Panc1 (cell line): ENCODE data around the gene CDIPT. TPM values are rescaled to one million over a fixed set of nuclear protein-coding genes. Genes with fewer than 3 reads are reported as not detected.

Source experiments
- ATAC-seq: fragments of 200-7000 bp; cut with Tn5 transposase; 2 replicates; pipeline ENCODE4 v1.9.1; 2020; ENCODE audit warnings: mild to moderate bottlenecking, moderate library complexity
- BruUV-seq: library from RNA; stranded (reverse); fragments of 400-500 nt; replicated peaks from 2 replicates; lab custom pipeline; 2021; lab: Mats Ljungman, UMichigan
- CTCF ChIA-PET: fragments of 300-600 bp; sonication (Branson Sonifier 250); formaldehyde crosslinking; loops from one replicate; lab custom pipeline; 2022; ENCODE audit warnings: antibody characterized with exemption; lab: Charles Lee
- POLR2A ChIA-PET: fragments of 300-600 bp; sonication (Branson Sonifier 250); formaldehyde crosslinking; loops from one replicate; lab custom pipeline; 2022; ENCODE audit warnings: antibody characterized with exemption; lab: Charles Lee
- DNase-seq: peaks from one replicate; pipeline ENCODE4 v3.0.0-alpha.2; 2010; ENCODE audit warnings: low read depth, low spot score
- H3K27ac ChIP-seq: 2 replicates; pipeline ENCODE4 v1.5.1; 2011; ENCODE audit warnings: mild to moderate bottlenecking, low read length, inconsistent platforms
- H3K27me3 ChIP-seq: fragments of 200-500 bp; sonication (Bioruptor generic); 2 replicates; pipeline ENCODE4 v1.6.0; 2014; ENCODE audit warnings: low read length, inconsistent platforms; ENCODE audit not compliant: control insufficient read depth, insufficient read depth
- H3K36me3 ChIP-seq: fragments of 200-500 bp; sonication (Bioruptor generic); 2 replicates; pipeline ENCODE4 v1.5.1; 2014; ENCODE audit warnings: inconsistent platforms, mild to moderate bottlenecking, low read length, moderate library complexity; ENCODE audit not compliant: control insufficient read depth, insufficient read depth
- H3K4me1 ChIP-seq: 2 replicates; pipeline ENCODE4 v1.5.1; 2011; ENCODE audit warnings: inconsistent platforms, mild to moderate bottlenecking, low read length, moderate library complexity; ENCODE audit not compliant: control insufficient read depth, insufficient read depth
- H3K4me3 ChIP-seq, 2 experiments: 2 replicates each; pipeline ENCODE4 v1.5.1; 2011 to 2012; ENCODE audit warnings: low read depth in 2 of 2, low read length in 2 of 2, mild to moderate bottlenecking in 2 of 2, inconsistent platforms in 1 of 2, moderate library complexity in 1 of 2
- H3K9me3 ChIP-seq: fragments of 200-500 bp; sonication (Bioruptor generic); 2 replicates; pipeline ENCODE4 v1.5.1; 2014; ENCODE audit warnings: low read depth, mild to moderate bottlenecking, inconsistent platforms, low read length, moderate library complexity; ENCODE audit not compliant: control insufficient read depth, insufficient read depth
- CTCF ChIP-seq: fragments of 450-650 bp; IDR thresholded peaks from 2 replicates; pipeline ENCODE4 v1.5.1; 2017; ENCODE audit warnings: mild to moderate bottlenecking
- POLR2AphosphoS5 ChIP-seq: IDR thresholded peaks from 2 replicates; pipeline ENCODE4 v1.6.1; 2012; ENCODE audit warnings: mild to moderate bottlenecking, low read depth, low read length, moderate library complexity
- REST ChIP-seq, 2 experiments: IDR thresholded peaks; 2 replicates each; pipeline ENCODE4 v1.6.1; 2011 to 2012; ENCODE audit warnings: low read depth in 2 of 2, control low read depth in 1 of 2, low read length in 1 of 2, mild to moderate bottlenecking in 1 of 2, moderate library complexity in 1 of 2; ENCODE audit not compliant: insufficient read depth in 1 of 2
- SIN3A ChIP-seq: IDR thresholded peaks from 2 replicates; pipeline ENCODE4 v1.6.1; 2012; ENCODE audit warnings: low read depth, mild to moderate bottlenecking, low read length, moderate library complexity, borderline replicate concordance; ENCODE audit not compliant: insufficient read depth
- TCF7L2 ChIP-seq: IDR thresholded peaks from 2 replicates; pipeline ENCODE4 v1.6.1; 2011; ENCODE audit warnings: mild to moderate bottlenecking, low read depth, low read length, inconsistent platforms
- in situ Hi-C: cut with HindIII; loops from 2 replicates; pipeline ENCODE4 v1.10.0; 2016; ENCODE audit warnings: low sequenced_read_pairs, low pct_unique_long_range_greater_than_20kb
- intact Hi-C: fragments of 100-400 bp; cut with micrococcal nuclease; formaldehyde crosslinking; loops from one replicate; pipeline ENCODE4 v1.10.0; 2022; ENCODE audit not compliant: unreplicated experiment
- total RNA-seq: library from RNA; stranded (reverse); gene quantifications from one replicate; pipeline ENCODE4 v1.2.1, GENCODE V29; 2021; ENCODE audit not compliant: unreplicated experiment

CDIPT gene
- total RNA-seq, 1 experiment from 2014 or later = 71.6 TPM

GRCh38 chr16:29840240-29840639 lies 22.8 kb downstream of the CDIPT start:
- Histone ChIP-seq H3K9me3 (no peaks in the 10 kb centered on the region), H3K27me3 (no peaks in the 10 kb centered on the region), H3K27ac (no peak overlapping the region), H3K4me3 (no peak overlapping the region), H3K36me3 (no peaks in the 10 kb centered on the region; the same call in 1 of the 2 replicates), H3K4me1 (no peaks in the 10 kb centered on the region)
- CTCF ChIA-PET = interaction anchor here (0.6 to 0.7 kb wide), 2 partner anchors 8 to 9 kb away, joined by 9 read pairs; no protein-coding TSS in a partner anchor
- in situ Hi-C loops (no loop called here), intact Hi-C loops (no loop called here)
- DNase-seq (no peak), ATAC-seq (no peak)
- no TSS peak for BruUV-seq
- POLR2A ChIA-PET = no interaction called here
- TF ChIP-seq CTCF (no peak), REST (IDR thresholded peaks at IDR 0.05; ENCODE audit: insufficient read depth in 1 of 2, low read depth in 2 of 2, low read length in 1 of 2) (no peak)

GRCh38 chr16:29839822-29840221 lies 23.2 kb downstream of the CDIPT start:
- Histone ChIP-seq H3K36me3 (no peaks in the 10 kb centered on the region; the same call in 1 of the 2 replicates), H3K4me1 (no peaks in the 10 kb centered on the region), H3K27me3 (no peaks in the 10 kb centered on the region), H3K9me3 (no peaks in the 10 kb centered on the region), H3K27ac (no peak overlapping the region), H3K4me3 (no peak overlapping the region)
- DNase-seq = no peak
- TF ChIP-seq TCF7L2 (no peak), CTCF (no peak), SIN3A (no peak), REST (IDR thresholded peaks at IDR 0.05; ENCODE audit: insufficient read depth in 1 of 2, low read depth in 2 of 2, low read length in 1 of 2) (no peak), POLR2AphosphoS5 (no peak)
- in situ Hi-C loops (no loop called here), intact Hi-C loops (no loop called here)
- BruUV-seq = no TSS peak
- CTCF ChIA-PET = interaction anchor here (0.7 kb wide), 1 partner anchor 8 kb away, joined by 9 read pairs; no protein-coding TSS in a partner anchor
- POLR2A ChIA-PET = no interaction called here
- no peak for ATAC-seq
